A673 (cell line): ENCODE measurements around the gene TMEM217.

Source experiments
- EZH2 ChIP-seq: fragments of 200-600 bp; sonication (generic); IDR thresholded peaks from 2 replicates; pipeline ENCODE4 v1.6.1; 2017; ENCODE audit warnings: borderline replicate concordance, low read depth, mild to moderate bottlenecking, mixed read lengths, antibody characterized with exemption, low read length; ENCODE audit not compliant: poor library complexity, severe bottlenecking
- TF ChIP-seq, protein P1 (sequence below): fragments of 300-800, 200-600 bp; sonication (generic); conservative IDR thresholded peaks from 2 replicates; pipeline ENCODE4 v1.5.1; 2017; ENCODE audit warnings: low read depth, mild to moderate bottlenecking, antibody characterized with exemption, low read length, moderate library complexity, mixed read lengths

DNA sequence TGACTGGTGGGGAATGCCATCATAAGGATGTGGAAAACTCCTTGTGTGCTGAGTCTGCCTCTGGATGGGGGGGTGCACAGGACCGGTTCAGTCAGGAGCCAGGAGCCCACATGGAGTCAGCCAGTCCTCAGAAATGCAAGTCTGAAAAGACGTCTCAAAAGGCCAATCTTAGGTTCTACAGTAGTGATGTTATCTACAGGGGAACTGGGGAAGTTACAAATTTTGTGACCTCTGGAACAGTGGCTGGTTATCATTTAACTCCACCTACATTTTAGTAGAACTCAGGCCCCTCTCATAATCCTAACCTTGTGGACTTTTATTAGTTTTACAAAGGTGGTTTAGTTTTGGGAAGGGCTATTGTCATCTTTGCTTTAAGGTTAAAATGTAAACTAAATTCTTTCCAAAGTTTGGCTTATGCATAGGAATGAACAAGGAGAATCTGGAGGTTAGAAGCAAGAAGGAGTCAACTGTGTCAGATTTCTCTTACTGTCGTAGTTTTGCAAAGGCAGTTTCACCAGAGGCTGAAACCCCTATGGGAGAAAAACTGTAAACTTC is 14.1 kb downstream of the TMEM217 start:
- TF ChIP-seq, protein P1, sequence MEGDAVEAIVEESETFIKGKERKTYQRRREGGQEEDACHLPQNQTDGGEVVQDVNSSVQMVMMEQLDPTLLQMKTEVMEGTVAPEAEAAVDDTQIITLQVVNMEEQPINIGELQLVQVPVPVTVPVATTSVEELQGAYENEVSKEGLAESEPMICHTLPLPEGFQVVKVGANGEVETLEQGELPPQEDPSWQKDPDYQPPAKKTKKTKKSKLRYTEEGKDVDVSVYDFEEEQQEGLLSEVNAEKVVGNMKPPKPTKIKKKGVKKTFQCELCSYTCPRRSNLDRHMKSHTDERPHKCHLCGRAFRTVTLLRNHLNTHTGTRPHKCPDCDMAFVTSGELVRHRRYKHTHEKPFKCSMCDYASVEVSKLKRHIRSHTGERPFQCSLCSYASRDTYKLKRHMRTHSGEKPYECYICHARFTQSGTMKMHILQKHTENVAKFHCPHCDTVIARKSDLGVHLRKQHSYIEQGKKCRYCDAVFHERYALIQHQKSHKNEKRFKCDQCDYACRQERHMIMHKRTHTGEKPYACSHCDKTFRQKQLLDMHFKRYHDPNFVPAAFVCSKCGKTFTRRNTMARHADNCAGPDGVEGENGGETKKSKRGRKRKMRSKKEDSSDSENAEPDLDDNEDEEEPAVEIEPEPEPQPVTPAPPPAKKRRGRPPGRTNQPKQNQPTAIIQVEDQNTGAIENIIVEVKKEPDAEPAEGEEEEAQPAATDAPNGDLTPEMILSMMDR: no peak
- no peak for TF ChIP-seq EZH2
